ENCODE data around the gene SUSD6.
"Not testable (repeated sequence)": the region's sequence is repeated elsewhere in the genome, so short reads cannot be mapped to it uniquely, and the experiment has no call there.

Gene SUSD6

GRCh38 chr14:69713209-69713781, 101.9 kb downstream of the SUSD6 start:
- DNase-seq (ENCODE audit: low read depth) = no peak

- no peak for DNase-seq (ENCODE audit: low read depth)
These were observed 102.7 kb downstream of the SUSD6 start for GRCh38 chr14:69713993-69714679.

DNA sequence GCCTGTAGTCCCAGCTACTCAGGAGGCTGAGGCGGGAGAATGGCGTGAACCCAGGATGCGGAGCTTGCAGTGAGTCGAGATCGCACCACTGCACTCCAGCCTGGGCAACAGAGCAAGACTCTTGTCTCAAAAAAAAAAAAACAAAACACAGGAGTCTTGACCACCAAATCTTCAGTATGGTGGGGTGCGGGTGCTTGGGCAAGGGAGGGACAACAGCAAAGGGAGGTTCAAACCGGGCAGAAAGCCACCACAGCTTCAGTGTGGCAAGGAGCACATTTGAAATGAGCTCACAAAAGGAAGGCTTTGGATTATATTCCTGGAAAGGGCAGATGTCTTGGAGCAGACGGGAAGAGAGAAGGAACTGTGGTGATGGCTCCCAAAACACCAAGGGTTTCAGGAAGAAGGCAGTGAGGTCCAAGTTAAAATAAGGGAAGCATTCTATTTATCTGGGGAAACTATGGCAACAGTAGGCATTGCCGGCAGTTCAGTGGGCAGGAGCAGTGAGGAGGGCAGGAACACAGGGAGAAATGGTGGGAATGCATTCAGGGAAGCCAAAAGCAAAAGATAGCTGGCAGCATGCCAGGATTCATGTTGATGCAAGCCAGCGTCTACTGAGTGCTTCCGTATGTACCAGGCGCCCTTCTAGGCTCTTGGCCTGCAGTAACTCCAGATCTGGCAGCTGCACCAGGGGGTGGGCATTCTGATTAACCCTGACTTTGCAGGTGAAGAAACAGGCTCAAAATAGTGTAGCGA, 104.5 kb downstream of the SUSD6 start:
- no peak for DNase-seq (ENCODE audit: low read depth)

- DNase-seq (ENCODE audit: low read depth) = no peak
These were observed 105.2 kb downstream of the SUSD6 start for GRCh38 chr14:69716478-69717187.

DNA sequence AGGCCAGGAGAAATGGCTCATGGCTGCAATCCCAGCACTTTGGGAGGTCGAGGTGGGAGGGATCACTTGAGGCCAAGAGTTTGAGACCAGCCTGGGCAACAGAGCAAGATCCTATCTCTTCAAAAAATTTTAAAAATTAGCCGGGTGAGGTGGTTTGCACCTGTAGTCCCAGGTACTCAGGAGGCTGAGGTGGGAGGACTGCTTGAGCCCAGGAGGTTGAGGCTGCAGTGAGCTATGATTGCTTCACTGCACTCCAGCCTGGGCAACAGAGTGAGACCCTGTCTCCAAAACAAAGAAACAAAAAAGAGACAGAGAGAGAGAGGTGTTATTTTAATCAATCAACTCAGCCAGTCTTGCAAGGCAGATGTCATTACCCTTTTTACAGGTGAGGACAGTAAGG, 107.2 kb downstream of the SUSD6 start:
- DNase-seq (ENCODE audit: low read depth) = not testable (repeated sequence)

- no peak for DNase-seq (ENCODE audit: low read depth)
These were observed 108.1 kb downstream of the SUSD6 start for GRCh38 chr14:69719501-69719951.

DNA sequence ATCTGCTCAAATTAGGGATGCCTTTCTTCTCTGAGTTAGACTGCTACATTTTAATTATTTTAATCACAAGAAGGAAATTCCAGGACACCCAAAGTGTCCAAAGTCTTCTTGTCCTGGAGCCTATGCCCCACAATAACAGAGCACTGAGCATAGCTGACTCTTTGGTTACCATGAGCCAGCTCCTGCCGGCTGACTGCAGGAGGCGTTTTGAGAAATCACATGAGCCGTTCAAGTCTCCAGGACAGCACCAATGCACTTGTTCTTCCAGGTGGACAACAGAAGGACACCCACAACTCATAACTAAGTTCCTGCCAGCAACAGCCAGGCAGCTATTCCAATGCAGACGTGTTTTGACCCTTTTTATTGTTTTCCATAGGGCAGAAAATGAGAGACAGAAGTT, 109.5 kb downstream of the SUSD6 start:
- no peak for DNase-seq (ENCODE audit: low read depth)

- peak; percentile 76 for DNase-seq (ENCODE audit: low read depth)
These were observed 115.5 kb downstream of the SUSD6 start for GRCh38 chr14:69726761-69727511.

DNA sequence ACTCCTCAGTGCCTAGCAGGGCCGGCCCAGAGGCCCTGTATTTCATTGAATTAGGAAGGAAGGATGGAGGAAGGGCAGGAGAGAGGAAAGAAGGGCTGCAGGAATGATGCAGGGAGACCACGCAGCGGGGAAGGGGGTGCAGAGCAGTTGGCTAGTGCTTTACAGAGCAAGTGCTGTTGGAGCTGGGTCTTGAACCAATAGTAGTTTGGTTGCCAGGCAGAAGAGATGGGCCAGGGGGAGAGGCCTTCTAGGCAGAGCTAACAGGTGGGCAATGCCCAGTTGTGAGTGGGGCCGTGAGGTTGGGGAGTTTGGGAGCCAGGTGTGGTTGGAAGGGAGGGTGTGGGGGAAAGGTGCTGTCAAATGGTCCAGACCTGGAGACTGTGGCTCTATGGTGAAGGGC, 116.5 kb downstream of the SUSD6 start:
- DNase-seq (ENCODE audit: low read depth) = no peak

- not testable (repeated sequence) for DNase-seq (ENCODE audit: low read depth)
These were observed 120.7 kb downstream of the SUSD6 start for GRCh38 chr14:69731919-69732598.

DNA sequence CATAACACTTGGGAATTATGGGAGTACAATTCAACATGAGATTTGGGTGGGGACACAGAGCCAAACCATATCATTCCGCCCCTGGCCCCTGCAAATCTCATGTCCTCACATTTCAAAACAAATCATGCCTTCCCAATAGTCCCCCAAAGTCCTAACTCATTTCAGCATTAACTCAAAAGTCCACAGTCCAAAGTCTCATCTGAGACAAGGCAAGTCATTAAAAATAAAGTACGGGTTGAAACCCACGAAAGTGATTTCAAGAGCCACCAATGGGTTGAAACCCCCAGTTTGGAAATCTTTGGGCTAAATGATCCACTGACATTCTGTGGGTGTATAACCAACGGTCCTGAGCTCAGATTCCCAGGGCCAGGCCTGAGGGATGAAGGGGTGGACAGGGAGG, 125.0 kb downstream of the SUSD6 start:
- not testable (repeated sequence) for DNase-seq (ENCODE audit: low read depth)

DNA sequence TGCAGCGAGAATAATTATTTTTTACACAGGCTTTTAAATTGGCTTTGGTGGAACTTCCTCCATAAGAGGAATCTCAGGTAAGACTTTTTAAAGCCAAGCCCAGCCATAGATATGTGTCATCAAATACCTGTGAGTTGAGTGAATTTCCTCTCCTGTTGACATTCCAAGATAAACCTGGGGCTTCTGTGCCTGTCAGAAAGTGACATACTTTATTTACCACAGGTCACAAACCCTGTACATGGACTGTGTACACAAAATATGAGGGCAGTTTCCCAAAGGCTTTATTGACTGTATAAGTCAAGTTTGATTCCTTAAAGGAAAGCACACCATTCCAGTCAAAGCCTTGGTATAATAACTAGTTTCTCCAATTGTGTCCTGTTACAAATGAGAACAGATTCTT, 129.7 kb downstream of the SUSD6 start:
- no peak for DNase-seq (ENCODE audit: low read depth)

DNA sequence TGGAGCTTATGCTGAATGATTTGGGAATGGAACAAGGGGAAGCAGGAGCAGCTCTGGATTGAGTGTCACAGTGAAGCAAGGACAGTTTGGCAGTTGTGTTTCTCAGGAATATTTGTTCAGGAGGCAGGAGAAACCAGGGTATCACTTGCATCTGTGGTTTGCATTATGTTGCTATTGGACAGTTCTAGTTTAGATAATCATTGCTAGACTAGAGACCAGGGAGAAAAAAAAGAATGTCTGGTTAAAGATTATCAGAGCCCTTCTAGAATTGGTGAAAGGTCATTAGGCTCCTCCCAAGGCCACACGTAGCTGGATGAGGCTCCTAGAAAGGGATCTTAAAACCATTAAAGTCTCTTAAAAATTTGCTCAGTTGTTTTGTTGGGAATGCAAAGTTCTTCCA, 138.6 kb downstream of the SUSD6 start:
- no peak for DNase-seq (ENCODE audit: low read depth)

- no peak for DNase-seq (ENCODE audit: low read depth)
These were observed 139.1 kb downstream of the SUSD6 start for GRCh38 chr14:69750495-69750894.

GRCh38 chr14:69752773-69753172, 141.4 kb downstream of the SUSD6 start:
- DNase-seq (ENCODE audit: low read depth) = no peak

GRCh38 chr14:69753860-69754259, 142.5 kb downstream of the SUSD6 start:
- no peak for DNase-seq (ENCODE audit: low read depth)

DNA sequence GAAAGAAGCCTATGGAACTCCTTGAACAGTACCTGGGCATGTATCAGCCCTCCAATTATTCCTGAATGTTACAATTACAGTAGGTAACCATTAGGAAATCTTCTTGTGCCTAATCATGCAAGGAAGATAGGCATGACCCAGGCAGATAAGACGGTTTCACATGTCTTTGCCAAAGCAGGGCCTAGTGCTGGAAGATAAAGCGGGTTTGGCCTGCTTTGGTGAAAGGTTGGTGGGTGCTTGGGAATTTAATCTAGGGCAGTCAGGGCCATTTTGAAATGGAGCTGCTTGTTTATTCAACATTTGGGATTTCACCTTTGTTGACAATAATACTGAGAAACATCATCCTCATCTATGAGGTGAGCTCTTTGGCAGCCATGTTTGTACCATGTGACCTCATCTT, 143.1 kb downstream of the SUSD6 start:
- DNase-seq (ENCODE audit: low read depth) = no peak

- DNase-seq (ENCODE audit: low read depth) = no peak
These were observed 143.9 kb downstream of the SUSD6 start for GRCh38 chr14:69755296-69755695.

DNA sequence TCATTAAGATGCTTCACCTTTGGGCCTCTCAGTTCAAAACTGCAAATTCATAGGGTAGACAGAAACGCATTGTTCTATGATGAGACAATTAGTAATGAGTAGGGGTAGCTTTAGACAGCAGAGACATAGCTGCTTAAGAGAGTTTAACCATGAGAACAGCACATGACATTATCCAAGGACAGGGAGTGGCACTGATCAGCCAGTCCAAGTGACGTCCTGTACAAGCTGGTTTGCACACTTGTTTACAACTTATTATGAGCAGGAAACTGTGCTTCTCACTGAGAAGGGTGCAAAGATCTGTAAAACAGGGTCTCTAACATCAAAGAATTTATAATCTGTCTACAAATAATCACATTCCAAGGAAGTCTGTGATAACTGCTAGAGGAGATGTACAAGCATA, 144.4 kb downstream of the SUSD6 start:
- DNase-seq (ENCODE audit: low read depth) = no peak

DNA sequence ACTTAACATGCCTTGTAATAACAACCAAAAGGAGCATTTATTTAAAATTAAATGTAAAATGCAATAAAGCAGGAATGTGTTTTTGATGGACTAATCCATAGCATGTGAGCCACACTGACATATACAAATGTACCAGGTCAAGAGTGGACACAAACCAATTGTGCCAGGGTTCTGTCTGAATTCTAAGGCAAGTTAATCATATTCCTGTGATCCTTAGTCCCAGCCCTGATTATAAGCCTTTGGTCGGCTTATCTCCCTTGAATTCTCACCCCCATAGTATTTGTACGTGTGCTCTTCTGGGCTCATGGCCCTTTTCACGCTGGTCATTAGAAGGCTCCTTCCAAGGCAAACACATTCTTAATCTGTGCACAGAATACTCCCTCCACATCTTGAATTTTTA, 144.9 kb downstream of the SUSD6 start:
- DNase-seq (ENCODE audit: low read depth) = no peak

DNA sequence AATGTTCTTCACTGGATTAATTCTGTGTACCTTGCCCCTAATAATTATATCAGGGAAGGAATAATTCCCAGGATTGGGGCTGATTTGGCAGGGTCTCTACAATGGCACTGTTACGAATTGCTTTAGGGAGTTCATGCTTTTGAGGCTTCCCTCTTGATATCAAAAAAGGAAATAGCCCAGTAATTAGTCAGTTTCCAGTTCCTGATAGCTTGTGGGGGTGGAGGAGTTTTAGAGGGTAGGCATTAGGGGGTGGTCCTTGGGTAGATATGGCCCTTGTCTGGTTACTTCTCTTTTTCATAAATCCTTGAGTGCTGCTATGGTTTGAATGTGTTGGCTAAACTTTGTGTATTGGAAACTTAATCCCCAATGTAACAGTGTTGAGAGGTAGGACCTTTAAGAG, 149.4 kb downstream of the SUSD6 start:
- no peak for DNase-seq (ENCODE audit: low read depth)

Measured in stimulated activated CD8-positive, alpha-beta memory T cell treated with anti-CD3 and anti-CD28 coated beads, Interleukin-15, amount 100 ng/mL, for 1 hour (primary cell).